Stomach smooth muscle (tissue), 2 donors: ENCODE data around the gene DNAJC10.
"Not testable (repeated sequence)": the region's sequence is repeated elsewhere in the genome, so short reads cannot be mapped to it uniquely, and the experiment has no call there.

Source experiments
- H3K27ac ChIP-seq: one replicate; pipeline ENCODE4 v1.7.0; 2013; ENCODE audit warnings: mild to moderate bottlenecking, low read length, inconsistent platforms
- H3K27me3 ChIP-seq, 2 donors: one replicate each; pipeline ENCODE4 v1.7.0; 2013; ENCODE audit warnings: low read length in 2 of 2; ENCODE audit not compliant: insufficient read depth in 2 of 2, control insufficient read depth in 1 of 2
- H3K36me3 ChIP-seq, 2 donors: one replicate each; pipeline ENCODE4 v1.7.0; 2013; ENCODE audit warnings: low read length in 2 of 2; ENCODE audit not compliant: control insufficient read depth in 2 of 2, insufficient read depth in 2 of 2
- H3K4me1 ChIP-seq: one replicate; pipeline ENCODE4 v1.7.0; 2013; ENCODE audit warnings: low read length; ENCODE audit not compliant: control insufficient read depth, insufficient read depth
- H3K4me3 ChIP-seq, 2 donors: one replicate each; pipeline ENCODE4 v1.7.0; 2013; ENCODE audit warnings: low read length in 2 of 2
- H3K9ac ChIP-seq, 2 donors: one replicate each; pipeline ENCODE4 v1.7.0; 2013; ENCODE audit warnings: low read length in 2 of 2, mild to moderate bottlenecking in 1 of 2
- H3K9me3 ChIP-seq, 2 donors: one replicate each; pipeline ENCODE4 v1.7.0; 2013; ENCODE audit warnings: low read length in 2 of 2; ENCODE audit not compliant: control insufficient read depth in 2 of 2
- donor health status: healthy.
- donor health status: Pancreatic carcinoma.

DNAJC10 gene

DNA sequence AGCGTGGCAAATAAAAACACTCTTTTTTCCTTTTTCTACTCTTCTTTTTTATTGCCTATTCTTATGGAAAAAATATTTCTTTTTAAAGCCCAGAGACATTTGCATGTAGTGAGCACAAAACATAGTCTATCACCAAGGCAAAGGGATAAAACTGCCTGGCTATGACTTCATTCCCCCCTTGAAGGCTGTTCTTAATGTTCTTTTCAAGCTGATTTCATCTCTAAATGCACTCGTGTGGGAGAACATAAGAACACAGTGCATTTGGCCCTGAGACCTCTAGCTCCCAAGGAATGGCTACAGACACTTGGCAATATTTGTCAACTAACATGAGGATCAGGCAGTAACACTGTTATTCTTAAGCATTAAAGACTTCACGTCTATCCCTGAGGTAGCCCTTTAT is 17.4 kb upstream of the DNAJC10 start:
- H3K4me1 ChIP-seq: no peaks in the 10 kb centered on the region
- no peaks in the 10 kb centered on the region for H3K27me3 ChIP-seq
- no peak overlapping the region for H3K4me3 ChIP-seq
- no peak overlapping the region for H3K27ac ChIP-seq
- H3K9ac ChIP-seq: no peak overlapping the region
- no peaks in the 10 kb centered on the region for H3K9me3 ChIP-seq
- H3K36me3 ChIP-seq: no peaks in the 10 kb centered on the region

DNA sequence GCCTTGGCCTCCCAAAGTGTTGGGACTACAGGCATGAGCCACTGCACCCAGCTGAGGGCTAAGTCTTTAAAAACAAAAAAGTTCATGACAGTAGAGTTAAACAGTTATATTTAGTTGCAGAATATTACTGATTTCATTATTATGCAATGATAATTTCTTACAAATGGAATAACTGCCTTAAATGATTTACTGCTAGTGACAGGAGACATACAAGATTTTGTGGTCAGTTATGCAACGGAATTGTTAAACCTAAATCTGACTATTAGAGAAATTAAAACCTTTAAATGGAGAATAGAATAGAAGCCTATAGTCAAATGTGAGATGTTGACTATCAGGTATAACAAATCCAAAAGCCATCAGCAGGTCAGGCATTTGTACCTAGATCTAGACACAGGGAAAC is 10.3 kb upstream of the DNAJC10 start:
- Histone ChIP-seq H3K27ac (no peak overlapping the region), H3K36me3 (no peaks in the 10 kb centered on the region), H3K9me3 (no peaks in the 10 kb centered on the region), H3K4me1 (no peaks in the 10 kb centered on the region), H3K27me3 (no peaks in the 10 kb centered on the region), H3K4me3 (no peak overlapping the region), H3K9ac (no peak overlapping the region)

DNA sequence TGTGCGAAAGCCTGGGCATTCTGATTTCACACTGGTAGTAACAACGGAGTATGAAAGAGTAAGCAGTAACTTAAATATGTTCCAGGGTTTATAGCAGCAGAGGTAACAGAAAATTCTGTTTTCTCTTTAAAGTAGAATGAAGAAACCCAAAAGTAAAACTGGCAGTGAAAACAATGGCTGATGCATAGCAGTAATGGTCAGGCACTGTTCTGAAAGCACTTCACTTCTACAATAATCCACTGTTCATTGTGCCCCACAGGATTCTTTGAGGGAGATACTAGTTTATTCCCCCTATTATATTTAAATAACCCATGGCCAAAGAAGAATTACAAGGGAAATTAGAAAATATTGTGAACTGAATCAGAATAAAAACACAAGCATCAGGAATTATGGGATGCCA is 9.3 kb upstream of the DNAJC10 start:
- Histone ChIP-seq H3K27me3 (no peaks in the 10 kb centered on the region), H3K27ac (no peak overlapping the region), H3K9ac (no peak overlapping the region), H3K36me3 (no peaks in the 10 kb centered on the region), H3K4me1 (no peaks in the 10 kb centered on the region), H3K9me3 (no peaks in the 10 kb centered on the region), H3K4me3 (no peak overlapping the region)

DNA sequence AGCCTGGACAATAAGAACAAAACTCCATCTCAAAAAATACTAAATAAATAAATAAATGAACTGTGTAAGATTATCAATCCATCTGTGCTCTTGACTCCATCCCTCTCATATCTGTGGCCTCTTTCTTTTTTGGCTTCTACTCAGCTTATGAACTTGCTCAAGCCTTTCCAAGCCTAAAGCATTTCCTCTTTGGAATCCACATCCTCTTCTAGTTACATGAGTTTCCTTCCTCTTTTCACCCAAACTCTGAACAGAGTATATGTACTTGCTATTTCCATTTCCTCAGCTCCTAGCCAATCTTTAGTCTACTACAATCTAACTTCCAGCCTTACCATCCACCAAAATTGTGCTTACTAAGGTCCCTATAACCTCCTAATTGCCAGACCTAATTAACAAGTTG is 2.5 kb upstream of the DNAJC10 start:
- H3K4me1 ChIP-seq: peaks cover 4% of the 10 kb centered on the region
- H3K9ac ChIP-seq: no peak overlapping the region
- no peaks in the 10 kb centered on the region for H3K36me3 ChIP-seq
- no peak overlapping the region for H3K27ac ChIP-seq
- no peak overlapping the region for H3K4me3 ChIP-seq
- no peaks in the 10 kb centered on the region for H3K27me3 ChIP-seq
- no peaks in the 10 kb centered on the region for H3K9me3 ChIP-seq

DNA sequence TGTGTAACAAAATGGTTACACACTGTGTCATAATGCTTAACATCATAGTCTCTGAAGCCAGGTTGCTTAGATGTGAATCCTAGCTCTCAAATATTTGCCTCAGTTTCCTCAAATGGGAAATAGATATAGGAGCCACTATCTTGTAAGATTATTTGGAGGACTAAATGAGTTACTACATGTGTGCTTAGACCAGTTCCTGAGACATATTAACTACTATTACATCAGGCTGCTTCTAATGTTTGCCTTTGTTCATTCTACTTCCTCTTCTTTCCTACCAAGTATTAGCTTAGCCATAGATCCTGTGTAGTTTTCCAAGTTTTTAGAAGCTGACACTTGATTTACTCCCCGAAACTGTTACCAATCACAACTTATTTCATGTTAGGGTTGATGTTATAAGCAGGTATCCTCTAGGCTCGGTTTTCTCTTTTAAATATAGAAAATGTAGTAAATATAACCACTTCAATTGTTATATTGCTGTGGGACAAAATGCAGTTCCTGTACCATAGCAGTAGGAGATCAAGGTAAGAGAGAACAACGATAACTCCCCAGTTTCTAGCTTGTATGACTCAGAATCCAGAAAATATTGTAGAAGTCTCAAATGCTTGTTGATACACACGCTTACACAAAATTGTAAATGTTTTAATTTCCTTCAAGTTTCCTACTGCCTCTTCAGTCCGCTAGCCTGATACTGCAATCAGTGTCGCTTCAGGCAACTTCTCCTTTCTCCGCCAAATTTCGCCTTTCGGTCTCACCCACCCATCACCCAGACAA is 751 bp upstream of the DNAJC10 start:
- H3K4me3 ChIP-seq: peak overlapping the region; percentile 86 to 90
- H3K27ac ChIP-seq: peak overlapping the region; percentile 56
- no peaks in the 10 kb centered on the region for H3K27me3 ChIP-seq

DNA sequence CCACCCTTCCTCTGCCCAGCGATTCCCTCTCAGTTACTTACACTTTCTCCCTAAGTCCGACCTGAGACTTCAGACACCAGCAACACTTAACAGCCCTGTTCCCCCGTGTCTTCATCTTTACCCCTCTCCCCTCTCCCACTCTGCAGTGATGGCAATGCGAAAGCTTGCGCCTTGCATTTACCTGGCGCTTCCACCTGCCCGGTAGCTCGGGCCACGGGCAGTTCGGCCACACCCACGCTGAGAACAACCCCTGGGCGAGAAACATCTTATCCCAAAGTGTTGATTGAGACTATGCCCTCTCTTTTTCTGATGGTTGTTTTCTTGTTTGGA is 558 bp downstream of the DNAJC10 start:
- H3K27ac ChIP-seq: peak overlapping the region; percentile 56
- H3K9ac ChIP-seq: peak overlapping the region; percentile 83 to 87
- peaks cover 0 to 4% of the 10 kb centered on the region in 2 donors for H3K36me3 ChIP-seq
- peak overlapping the region; percentile 86 to 90 for H3K4me3 ChIP-seq
- no peaks in the 10 kb centered on the region for H3K27me3 ChIP-seq
- no peaks in the 10 kb centered on the region for H3K9me3 ChIP-seq
- H3K4me1 ChIP-seq: peaks cover 4% of the 10 kb centered on the region

More for the DNA sequence above, 751 bp upstream of the DNAJC10 start:
- peaks cover 0 to 3% of the 10 kb centered on the region in 2 donors for H3K36me3 ChIP-seq
- peak overlapping the region; percentile 83 to 87 for H3K9ac ChIP-seq
- peaks cover 4% of the 10 kb centered on the region for H3K4me1 ChIP-seq
- H3K9me3 ChIP-seq: no peaks in the 10 kb centered on the region

DNA sequence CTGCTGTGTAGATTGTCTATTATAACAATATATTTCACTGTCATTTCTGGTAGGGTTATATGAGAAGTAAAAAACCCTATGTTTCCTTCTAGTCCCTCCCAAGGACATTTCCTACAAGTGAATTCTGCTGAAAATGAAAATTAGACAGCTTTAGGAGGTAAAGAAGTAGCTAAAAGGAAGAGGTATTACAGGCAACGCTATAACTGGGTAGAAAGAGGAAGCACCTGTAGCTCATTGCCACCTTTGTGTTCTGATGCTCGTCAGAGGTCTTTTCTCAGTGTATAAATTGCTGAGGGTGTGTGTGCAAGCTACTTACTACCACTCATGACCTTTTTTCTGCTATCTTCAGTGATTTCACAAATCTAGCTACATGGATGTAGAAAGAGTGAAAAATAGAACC is 1.4 kb downstream of the DNAJC10 start:
- H3K9me3 ChIP-seq: no peaks in the 10 kb centered on the region
- H3K9ac ChIP-seq: peak overlapping the region in 1 of 2 donors; percentile 43
- no peak overlapping the region for H3K27ac ChIP-seq
- H3K36me3 ChIP-seq: peaks cover 0 to 4% of the 10 kb centered on the region in 2 donors
- H3K4me1 ChIP-seq: peaks cover 4% of the 10 kb centered on the region
- H3K4me3 ChIP-seq: no peak overlapping the region
- no peaks in the 10 kb centered on the region for H3K27me3 ChIP-seq

DNA sequence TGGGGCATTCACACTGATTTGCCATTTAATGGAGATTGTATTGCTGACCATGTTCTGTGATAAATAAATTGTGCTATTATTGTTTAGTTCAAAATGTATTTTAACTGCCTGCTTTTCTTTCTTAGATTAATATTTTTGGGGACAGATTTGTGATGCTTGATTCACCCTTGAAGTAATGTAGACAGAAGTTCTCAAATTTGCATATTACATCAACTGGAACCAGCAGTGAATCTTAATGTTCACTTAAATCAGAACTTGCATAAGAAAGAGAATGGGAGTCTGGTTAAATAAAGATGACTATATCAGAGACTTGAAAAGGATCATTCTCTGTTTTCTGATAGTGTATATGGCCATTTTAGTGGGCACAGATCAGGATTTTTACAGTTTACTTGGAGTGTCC is 1.8 kb downstream of the DNAJC10 start:
- no peaks in the 10 kb centered on the region for H3K27me3 ChIP-seq
- H3K9ac ChIP-seq: no peak overlapping the region
- H3K4me1 ChIP-seq: peaks cover 4% of the 10 kb centered on the region
- H3K4me3 ChIP-seq: no peak overlapping the region
- H3K36me3 ChIP-seq: peaks cover 0 to 4% of the 10 kb centered on the region in 2 donors
- H3K9me3 ChIP-seq: no peaks in the 10 kb centered on the region
- no peak overlapping the region for H3K27ac ChIP-seq

DNA sequence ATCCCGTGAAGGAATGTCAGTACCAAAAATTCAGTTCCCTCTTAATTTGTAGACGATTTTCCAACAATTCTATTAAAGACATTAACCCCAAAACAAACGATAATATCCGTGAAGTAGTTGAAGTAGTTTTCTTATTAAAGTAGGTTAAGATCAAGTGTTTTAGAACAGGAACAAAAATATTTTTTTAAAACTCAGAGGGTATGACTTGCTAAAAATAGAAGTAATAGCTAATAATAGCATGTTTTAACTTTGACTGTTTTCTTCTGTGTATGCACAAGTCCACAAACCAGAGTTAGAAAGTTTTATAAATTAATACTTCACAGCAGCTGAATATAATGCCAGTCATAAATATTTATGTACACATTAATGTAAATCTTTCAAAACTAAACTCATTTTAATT is 2.4 kb downstream of the DNAJC10 start:
- Histone ChIP-seq H3K4me3 (no peak overlapping the region), H3K27me3 (no peaks in the 10 kb centered on the region), H3K9ac (no peak overlapping the region), H3K36me3 (peaks cover 0 to 4% of the 10 kb centered on the region in 2 donors), H3K4me1 (peaks cover 4% of the 10 kb centered on the region), H3K27ac (no peak overlapping the region), H3K9me3 (no peaks in the 10 kb centered on the region)

DNA sequence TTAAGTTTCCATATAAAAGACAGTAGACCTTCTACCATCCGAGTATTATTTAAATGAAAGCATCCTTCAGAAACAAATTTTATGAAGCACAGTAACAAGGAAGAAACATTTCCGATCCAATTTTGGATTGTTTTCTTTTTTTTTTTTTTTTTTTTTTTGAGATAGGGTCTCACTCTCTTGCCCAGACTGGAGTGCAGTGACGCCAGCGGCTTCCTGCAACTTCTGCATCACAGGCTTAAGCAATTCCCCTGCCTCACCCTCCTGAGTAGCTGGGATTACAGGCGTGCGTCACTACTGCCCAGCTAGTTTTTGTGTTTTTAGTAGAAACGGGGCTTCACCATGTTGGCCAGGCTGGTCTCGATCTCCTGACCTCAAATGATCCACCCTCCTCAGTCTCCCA is 3.1 kb downstream of the DNAJC10 start:
- not testable (repeated sequence) for H3K9ac ChIP-seq, H3K36me3 ChIP-seq, H3K27me3 ChIP-seq, H3K9me3 ChIP-seq, H3K27ac ChIP-seq, H3K4me3 ChIP-seq, H3K4me1 ChIP-seq

DNA sequence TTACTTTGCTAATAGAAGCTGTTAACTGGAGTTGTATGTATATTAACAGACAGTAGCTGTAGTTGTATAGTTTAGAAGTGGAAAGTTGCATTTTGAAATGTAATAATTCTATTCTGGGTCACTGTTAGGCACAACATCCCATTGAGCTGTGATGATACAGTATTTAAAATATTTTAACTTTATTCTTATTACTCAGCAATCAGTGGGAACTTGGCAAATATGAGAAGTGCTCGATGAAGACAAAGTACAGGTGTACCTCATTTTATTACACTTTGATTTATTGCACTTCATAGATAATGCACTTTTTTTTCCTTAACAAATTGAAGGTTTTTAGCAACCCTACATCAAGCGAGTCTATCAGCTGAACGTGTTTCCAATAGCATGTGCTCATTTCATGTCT is 8.6 kb downstream of the DNAJC10 start:
- Histone ChIP-seq H3K9ac (no peak overlapping the region), H3K4me1 (no peaks in the 10 kb centered on the region), H3K36me3 (peaks cover 0 to 7% of the 10 kb centered on the region in 2 donors), H3K9me3 (no peaks in the 10 kb centered on the region), H3K27ac (no peak overlapping the region), H3K4me3 (no peak overlapping the region), H3K27me3 (no peaks in the 10 kb centered on the region)
